ENCODE results near the gene FLACC1. TPM values are rescaled to one million over a fixed set of nuclear protein-coding genes. Genes with fewer than 3 reads are reported as not detected.

FLACC1 gene
- total RNA-seq, 1 donor from 2014 or later: 1.1 TPM

- Mint-ChIP-seq H3K27me3 (ENCODE audit: unreplicated experiment) (no peaks in the 10 kb centered on the region), H3K36me3 (ENCODE audit: low read depth, unreplicated experiment) (no peaks in the 10 kb centered on the region), H3K4me3 (ENCODE audit: unreplicated experiment) (no peak overlapping the region), H3K27ac (ENCODE audit: unreplicated experiment) (no peak overlapping the region), H3K9me3 (ENCODE audit: unreplicated experiment) (no peaks in the 10 kb centered on the region), H3K4me1 (ENCODE audit: unreplicated experiment) (peaks cover 36% of the 10 kb centered on the region)
- DNase-seq (ENCODE audit: low spot score): no peak
- TF ChIP-seq CTCF (IDR thresholded peaks at IDR 0.05; ENCODE audit: unreplicated experiment): no peak
These were observed 92.5 kb downstream of the FLACC1 start for GRCh38 chr2:201264472-201265173.

GRCh38 chr2:201263779-201264178, 93.4 kb downstream of the FLACC1 start:
- Mint-ChIP-seq H3K36me3 (ENCODE audit: low read depth, unreplicated experiment) (peaks cover 1% of the 10 kb centered on the region), H3K4me1 (ENCODE audit: unreplicated experiment) (peaks cover 38% of the 10 kb centered on the region), H3K9me3 (ENCODE audit: unreplicated experiment) (no peaks in the 10 kb centered on the region), H3K4me3 (ENCODE audit: unreplicated experiment) (no peak overlapping the region), H3K27me3 (ENCODE audit: unreplicated experiment) (peaks cover 1% of the 10 kb centered on the region), H3K27ac (ENCODE audit: unreplicated experiment) (no peak overlapping the region)
- no peak for DNase-seq (ENCODE audit: low spot score)
- no peak for TF ChIP-seq CTCF (IDR thresholded peaks at IDR 0.05; ENCODE audit: unreplicated experiment)

GRCh38 chr2:201262718-201263117, 94.4 kb downstream of the FLACC1 start:
- Mint-ChIP-seq H3K27me3 (ENCODE audit: unreplicated experiment) (peaks cover 12% of the 10 kb centered on the region), H3K4me3 (ENCODE audit: unreplicated experiment) (no peak overlapping the region), H3K4me1 (ENCODE audit: unreplicated experiment) (peaks cover 48% of the 10 kb centered on the region), H3K27ac (ENCODE audit: unreplicated experiment) (no peak overlapping the region), H3K9me3 (ENCODE audit: unreplicated experiment) (no peaks in the 10 kb centered on the region), H3K36me3 (ENCODE audit: low read depth, unreplicated experiment) (peaks cover 5% of the 10 kb centered on the region)
- no peak for TF ChIP-seq CTCF (IDR thresholded peaks at IDR 0.05; ENCODE audit: unreplicated experiment)
- DNase-seq (ENCODE audit: low spot score): no peak

GRCh38 chr2:201261906-201262305, 95.2 kb downstream of the FLACC1 start:
- Mint-ChIP-seq H3K9me3 (ENCODE audit: unreplicated experiment) (no peaks in the 10 kb centered on the region), H3K27ac (ENCODE audit: unreplicated experiment) (no peak overlapping the region), H3K4me3 (ENCODE audit: unreplicated experiment) (no peak overlapping the region), H3K36me3 (ENCODE audit: low read depth, unreplicated experiment) (peaks cover 5% of the 10 kb centered on the region), H3K27me3 (ENCODE audit: unreplicated experiment) (peaks cover 15% of the 10 kb centered on the region), H3K4me1 (ENCODE audit: unreplicated experiment) (peaks cover 53% of the 10 kb centered on the region)
- TF ChIP-seq CTCF (IDR thresholded peaks at IDR 0.05; ENCODE audit: unreplicated experiment): no peak
- DNase-seq (ENCODE audit: low spot score): no peak

- H3K27ac Mint-ChIP-seq (ENCODE audit: unreplicated experiment): no peak overlapping the region
- DNase-seq (ENCODE audit: low spot score): no peak
- H3K27me3 Mint-ChIP-seq (ENCODE audit: unreplicated experiment): peaks cover 16% of the 10 kb centered on the region
- H3K36me3 Mint-ChIP-seq (ENCODE audit: low read depth, unreplicated experiment): peaks cover 5% of the 10 kb centered on the region
- TF ChIP-seq CTCF (IDR thresholded peaks at IDR 0.05; ENCODE audit: unreplicated experiment): no peak
- H3K4me3 Mint-ChIP-seq (ENCODE audit: unreplicated experiment): no peak overlapping the region
- H3K4me1 Mint-ChIP-seq (ENCODE audit: unreplicated experiment): peaks cover 52% of the 10 kb centered on the region
- no peaks in the 10 kb centered on the region for H3K9me3 Mint-ChIP-seq (ENCODE audit: unreplicated experiment)
These were observed 95.7 kb downstream of the FLACC1 start for GRCh38 chr2:201261471-201261870.
